Mesenteric fat pad (tissue), 1 donor: ENCODE measurements around the gene CACNA1F. TPM values are rescaled to one million over a fixed set of nuclear protein-coding genes. Genes with fewer than 3 reads are reported as not detected.
A peak's percentile ranks its signal among the peaks of the same experiment; 100 is the strongest.
"Not testable (repeated sequence)": the region's sequence is repeated elsewhere in the genome, so short reads cannot be mapped to it uniquely, and the experiment has no call there.

Experiments
- DNase-seq: peaks from one replicate; pipeline ENCODE4 v3.0.0-alpha.2; 2020; ENCODE audit warnings: low spot score
- total RNA-seq: library from RNA; stranded (reverse); fragmentation: NEBNext Ultra II Directional; extraction: Animal tissue kit (Norgen Biotek cat#: 25700); gene quantifications from one replicate; pipeline ENCODE4 v1.2.1, GENCODE V29; 2021
- donor health status: DM: yes; HTN: yes; CAD: no.

CACNA1F gene
- total RNA-seq, 1 donor from 2014 or later, result not detected

GRCh38 chrX:49176421-49177326 lies 56.5 kb downstream of the CACNA1F start:
- no peak for DNase-seq

GRCh38 chrX:49175435-49176274 lies 57.5 kb downstream of the CACNA1F start:
- no peak for DNase-seq

GRCh38 chrX:49174723-49175122 lies 58.4 kb downstream of the CACNA1F start:
- DNase-seq, result no peak

GRCh38 chrX:49173544-49173943 lies 59.6 kb downstream of the CACNA1F start:
- not testable (repeated sequence) for DNase-seq

DNA sequence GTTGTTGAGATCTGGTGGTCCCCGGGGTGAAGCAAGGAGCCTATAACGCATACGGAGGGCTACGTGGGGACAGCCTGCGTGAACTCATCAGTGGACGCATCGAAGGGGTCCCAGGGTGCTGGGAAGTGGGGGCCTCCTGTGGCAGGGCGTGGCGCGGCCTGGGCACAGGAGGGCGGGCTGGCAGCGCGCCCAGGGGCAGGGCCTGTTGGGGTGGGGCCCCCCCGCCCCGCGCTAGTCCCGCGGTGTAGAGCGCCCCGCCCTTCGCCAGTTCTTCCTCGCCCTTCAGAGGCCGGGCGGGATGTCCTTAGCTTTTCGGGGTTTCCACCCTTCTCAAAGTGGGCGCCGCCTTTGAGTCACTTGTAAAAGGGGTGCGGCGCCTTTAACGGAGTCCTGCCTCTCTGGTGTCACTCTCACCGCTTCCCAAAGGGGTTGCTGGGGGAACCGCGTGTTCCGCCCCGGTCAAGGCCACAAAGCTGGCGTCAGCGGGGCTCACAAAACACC lies 60.8 kb downstream of the CACNA1F start:
- no peak for DNase-seq

DNA sequence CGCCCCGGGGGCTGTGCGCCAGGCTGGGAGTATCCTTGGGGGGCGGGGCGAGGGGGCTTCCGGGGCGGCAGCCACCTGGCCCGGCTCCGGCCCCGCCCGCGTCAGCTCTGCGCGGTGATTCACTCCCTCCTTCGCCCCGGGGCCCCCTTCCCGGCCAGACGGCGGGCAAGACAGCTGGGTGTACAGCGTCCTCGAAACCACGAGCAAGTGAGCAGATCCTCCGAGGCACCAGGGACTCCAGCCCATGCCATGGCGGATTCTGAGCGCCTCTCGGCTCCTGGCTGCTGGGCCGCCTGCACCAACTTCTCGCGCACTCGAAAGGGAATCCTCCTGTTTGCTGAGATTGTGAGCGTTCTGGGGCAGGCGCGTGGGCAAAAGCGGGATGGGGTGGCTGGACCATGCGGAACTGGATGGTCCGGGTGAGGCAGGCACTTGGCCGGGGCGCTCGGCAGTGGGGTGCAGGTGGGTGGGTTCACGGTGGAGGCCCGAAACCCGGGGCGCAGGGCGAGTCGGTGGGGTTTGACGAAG lies 61.3 kb downstream of the CACNA1F start, which contains the start of gene PLP2:
Gene PLP2, plus strand, starts transcription at position 147 of the 528 bp plus-strand sequence. Its CDS starts 103 bp downstream, at position 250.
- no peak for DNase-seq

- no peak for DNase-seq
Observed at GRCh38 chrX:49167740-49168108, 65.4 kb downstream of the CACNA1F start.

DNA sequence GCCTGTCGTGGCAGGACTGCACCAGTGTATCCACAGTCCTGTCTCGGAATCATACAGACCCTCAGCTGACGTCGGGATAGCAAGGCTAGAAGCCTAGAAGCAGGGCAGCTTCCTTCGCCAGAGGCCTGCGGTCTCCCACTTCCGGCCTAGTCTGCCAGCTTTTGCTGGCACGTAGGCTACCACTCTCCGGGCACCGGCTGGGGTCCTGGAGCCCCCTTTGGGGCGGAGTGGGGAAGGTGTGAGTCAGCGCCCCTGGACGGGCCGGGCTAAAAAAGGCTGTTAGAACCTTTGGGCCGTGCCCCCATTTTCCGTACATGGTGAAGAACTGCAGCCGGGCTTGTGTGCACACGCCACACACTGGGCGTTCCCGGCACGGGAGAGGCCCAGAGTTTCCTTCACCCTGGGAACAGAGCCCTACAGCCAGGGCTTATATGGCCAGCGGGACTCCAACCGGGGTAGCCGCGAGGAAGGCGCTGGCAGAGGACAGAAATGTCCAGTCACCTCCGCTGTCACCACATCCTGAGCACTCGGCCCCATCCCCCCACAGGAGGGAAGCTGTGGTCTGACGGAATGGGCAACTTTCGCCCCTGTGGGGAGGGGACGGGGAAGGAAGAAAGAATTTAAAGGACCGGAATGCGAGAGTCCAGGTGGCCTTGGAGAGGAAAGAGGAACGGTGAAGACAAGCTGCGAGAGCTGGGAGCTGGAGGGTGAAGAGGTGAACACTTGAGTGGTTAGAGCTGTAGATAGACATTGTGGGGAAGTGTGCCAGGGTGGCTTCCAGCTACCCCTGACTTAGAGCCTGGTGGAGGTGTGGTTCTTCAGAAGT lies 66.0 kb downstream of the CACNA1F start:
- DNase-seq, result no peak

DNA sequence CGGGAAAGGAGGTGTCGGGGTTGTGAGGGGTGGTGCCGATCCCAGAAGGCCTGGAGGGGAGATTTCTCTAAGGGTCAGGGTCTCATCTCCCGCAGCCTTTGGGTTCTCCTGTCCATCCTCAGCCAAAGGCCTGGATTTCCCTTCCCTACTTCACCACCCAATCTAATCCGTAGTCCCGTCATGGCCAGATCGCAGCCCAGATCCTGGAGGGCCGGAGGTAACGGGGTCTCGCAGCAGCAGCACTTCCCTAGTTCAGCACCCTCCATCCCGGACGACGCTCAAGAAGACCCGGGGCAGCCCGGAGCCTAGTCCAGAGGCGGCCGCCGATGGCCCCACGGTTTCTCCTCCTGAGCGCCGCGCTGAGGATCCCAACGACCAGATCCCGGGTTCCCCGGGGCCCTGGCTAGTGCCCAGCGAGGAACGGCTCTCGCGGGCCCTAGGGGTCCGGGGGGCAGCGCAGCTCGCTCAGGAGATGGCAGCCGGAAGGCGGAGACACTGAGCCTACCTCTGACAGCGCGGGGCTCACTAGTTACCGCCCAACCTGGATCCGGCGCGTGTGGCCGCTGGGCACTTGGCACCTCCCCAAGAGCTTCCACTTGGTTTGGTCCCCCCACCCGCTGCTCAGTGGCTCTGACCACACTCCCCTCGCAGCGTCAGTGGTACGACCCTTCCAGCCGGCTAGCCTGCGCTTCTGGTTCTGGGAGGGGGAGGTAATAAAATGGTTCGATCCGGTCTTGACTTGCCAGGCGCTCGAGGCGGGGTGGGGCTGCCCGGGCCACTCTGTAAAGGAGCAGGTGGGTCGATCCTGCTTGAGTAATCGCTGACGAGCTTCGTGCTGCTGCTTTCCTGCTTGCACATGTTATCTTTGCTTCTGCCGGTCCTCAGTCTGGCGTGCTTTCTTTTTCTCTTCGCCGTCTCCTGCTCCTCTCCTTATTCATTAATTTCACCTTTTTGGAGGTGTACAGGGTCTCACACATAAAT lies 66.9 kb downstream of the CACNA1F start:
- no peak for DNase-seq

GRCh38 chrX:49164589-49165360 lies 68.4 kb downstream of the CACNA1F start:
- DNase-seq, result no peak

DNA sequence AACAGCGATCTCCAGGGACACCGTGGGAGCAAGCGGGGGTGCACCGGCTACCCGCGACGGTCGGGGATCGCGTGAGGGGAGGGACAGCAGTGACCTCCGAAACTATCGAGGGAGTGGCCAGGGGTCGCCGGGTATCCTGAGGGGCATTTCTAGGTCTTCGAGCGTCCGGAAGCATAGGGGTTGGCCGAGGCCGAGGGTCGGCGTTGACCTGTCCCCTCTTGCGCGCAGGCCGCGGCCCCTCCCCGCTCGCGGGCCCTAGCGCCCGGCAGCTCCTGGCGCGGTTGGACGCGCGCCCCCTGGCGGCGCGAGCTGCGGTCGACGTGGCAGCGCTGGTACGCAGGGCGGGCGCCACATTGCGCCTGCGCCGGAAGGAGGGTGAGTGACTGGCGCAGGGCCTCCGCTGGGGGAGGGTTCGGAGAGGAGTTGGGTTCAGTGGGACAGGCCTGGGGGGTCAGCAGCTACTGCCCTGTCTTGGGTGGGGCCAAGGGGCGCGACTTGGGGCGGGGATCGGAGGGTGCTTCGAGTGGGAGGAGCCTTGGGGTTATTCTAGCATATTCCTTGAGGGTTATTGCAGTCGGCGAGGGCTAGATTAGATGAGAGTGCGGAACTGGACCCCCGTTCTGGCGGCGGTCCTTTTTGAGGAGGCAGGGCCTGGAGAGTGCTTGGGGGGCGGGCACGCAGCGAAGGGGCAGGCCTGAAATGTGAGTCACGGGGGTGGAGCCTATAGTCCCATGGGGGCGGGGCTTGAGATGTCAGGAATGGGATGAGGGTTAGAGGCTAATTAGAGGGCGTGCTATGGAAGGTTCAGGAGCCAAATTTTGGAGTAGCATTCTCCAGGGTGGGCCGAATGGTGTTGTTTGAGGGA lies 69.4 kb downstream of the CACNA1F start:
- DNase-seq, result peak; percentile 94

DNA sequence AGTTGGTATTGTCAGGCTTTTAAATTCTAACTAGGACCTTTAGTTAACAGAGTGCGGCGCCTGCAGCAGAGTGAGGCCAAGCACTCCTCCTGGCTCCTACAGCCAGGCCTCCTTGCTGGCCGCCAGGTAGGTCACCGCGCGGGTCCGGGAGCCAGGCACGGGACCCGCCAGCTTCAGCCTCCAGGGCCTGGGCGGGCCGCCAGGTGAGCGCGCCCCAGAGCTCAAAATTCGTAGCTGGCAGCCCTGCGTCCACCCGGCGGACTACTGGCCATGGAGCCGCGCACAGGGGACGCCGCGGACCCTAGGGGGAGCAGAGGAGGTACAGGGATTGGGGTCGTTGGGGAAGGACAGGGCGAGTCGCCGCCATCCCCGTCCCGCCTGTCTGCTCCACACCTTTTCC lies 70.5 kb downstream of the CACNA1F start, which contains the start of gene MAGIX:
Gene MAGIX, plus strand, starts transcription at position 139 of the 400 bp plus-strand sequence. Its CDS starts 132 bp downstream, at position 271.
- DNase-seq, result no peak

- no peak for DNase-seq
Observed at GRCh38 chrX:49161632-49162031, 71.5 kb downstream of the CACNA1F start.

DNA sequence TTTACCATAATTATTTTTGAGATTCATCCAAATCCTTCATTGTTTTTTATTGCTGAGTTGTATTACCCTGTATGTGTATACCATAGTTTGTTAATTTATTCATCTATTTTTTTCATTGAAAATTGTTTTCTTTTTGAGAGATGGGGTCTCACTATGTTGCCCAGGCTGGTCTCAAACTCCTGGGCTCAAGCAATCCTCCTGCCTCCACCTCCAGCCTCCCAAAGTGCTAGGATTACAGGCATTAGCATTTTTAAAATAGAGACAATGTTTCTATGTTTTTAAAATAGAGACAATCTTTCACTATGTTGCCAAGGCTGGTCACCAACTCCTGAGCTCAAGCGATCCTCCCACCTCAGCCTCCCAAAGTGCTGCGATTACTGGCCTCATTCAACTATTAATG lies 72.2 kb downstream of the CACNA1F start:
- no peak for DNase-seq

DNA sequence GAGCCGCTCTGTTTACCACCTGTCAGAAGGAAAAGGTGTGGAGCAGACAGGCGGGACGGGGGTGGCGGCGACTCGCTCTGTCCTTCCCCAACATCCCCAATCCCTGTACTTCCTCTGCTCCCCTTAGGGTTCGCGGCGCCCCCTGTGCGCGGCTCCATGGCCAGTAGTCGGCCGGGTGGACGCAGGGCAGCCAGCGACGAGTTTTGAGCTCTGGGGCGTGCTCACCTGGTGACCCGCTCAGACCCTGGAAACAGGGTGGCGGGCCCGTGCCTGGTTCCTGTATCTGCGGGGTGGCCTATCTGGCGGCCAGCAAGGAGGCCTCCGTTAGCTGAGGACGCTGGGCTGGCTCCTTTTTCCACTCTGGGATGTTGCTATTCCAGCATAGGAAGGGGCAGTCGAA lies 75.9 kb downstream of the CACNA1F start:
- DNase-seq, result no peak

DNA sequence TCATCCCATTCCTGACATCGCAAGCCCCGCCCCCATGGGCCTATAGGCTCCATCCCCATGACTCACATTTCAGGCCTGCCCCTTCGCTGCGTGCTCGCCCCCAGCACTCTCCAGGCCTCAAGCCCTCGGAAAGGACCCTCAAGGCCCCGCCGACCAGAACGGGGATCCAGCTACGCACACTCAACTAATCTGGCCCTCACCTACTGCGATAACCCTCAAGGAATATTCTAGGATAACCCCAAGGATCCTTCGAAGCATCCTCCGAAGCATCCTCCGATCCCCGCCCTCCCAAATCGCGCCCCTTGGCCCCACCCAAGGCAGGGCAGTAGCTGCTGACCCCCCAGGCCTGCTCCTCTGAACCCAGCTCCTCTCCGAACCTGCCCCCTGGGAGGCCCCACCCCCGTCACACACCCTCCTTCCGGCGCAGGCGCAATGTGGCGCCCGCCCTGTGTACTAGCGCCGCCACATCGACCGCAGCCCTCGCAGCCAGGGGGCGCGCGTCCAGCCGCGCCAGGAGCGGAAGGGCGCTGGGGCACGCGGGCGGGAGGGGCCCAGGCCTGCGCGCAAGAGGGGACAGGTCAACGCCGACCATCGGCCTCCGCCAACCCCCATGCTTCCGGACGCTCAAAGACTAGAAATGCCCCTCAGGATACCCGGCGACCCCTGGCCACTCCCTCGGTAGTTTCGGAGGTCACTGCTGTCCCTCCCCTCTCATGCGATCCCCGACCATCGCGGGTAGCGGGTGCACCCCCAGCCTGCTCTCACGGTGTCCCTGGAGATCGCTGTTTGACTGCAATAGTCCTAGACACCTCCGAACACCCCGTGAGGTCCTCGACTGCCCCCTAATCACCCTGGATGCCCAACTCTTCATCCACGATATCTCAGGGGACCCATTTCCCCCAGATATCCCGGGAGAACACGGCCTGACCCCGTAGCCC lies 77.0 kb downstream of the CACNA1F start:
- DNase-seq, result peak; percentile 96
